DND-41 (cell line): ENCODE results near the gene POU6F2.

ENCODE experiments used
- EZH2 ChIP-seq: IDR thresholded peaks from 3 replicates; pipeline ENCODE4 v1.6.1; 2012; ENCODE audit warnings: borderline replicate concordance, low read depth, mild to moderate bottlenecking, moderate library complexity, low read length, inconsistent platforms; ENCODE audit not compliant: severe bottlenecking
- TF ChIP-seq, protein P1 (sequence below): IDR thresholded peaks from 2 replicates; pipeline ENCODE4 v1.5.1; 2012; ENCODE audit warnings: borderline replicate concordance, low read length, moderate library complexity, mild to moderate bottlenecking; ENCODE audit not compliant: poor library complexity, severe bottlenecking; ENCODE audit errors: extremely low read depth

DNA sequence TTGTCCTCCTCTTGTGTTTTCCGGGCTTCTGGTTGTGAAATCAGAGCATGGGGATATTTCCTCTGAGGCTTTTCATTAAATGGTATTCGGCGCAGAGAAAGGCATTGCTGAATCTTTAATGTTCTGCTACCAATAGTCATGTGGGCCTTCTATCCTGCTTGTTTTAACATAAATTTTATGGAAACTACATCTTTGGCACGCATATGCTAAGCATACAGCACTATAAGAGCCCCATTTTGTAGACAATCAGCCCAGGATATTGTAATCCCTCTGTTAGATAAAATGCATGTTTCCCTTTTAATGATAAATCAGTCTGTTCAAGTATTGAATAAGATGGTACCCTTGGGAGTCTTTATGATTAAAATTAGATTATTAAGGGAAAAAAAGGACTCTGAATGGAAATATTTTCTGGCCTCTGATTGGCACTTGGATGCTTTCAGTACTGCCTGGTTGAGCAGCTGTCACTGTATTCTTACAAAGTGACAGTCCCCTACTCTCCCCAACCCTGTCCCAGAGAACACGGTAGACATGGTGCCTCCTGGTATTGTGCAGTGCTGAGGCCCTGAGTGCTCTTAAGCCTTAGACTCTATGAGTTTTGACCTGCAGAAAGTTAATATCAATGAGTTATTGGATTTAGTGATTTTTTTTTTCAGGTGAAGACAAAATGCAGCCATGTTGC lies 256.3 kb downstream of the POU6F2 start:
- TF ChIP-seq, protein P1, sequence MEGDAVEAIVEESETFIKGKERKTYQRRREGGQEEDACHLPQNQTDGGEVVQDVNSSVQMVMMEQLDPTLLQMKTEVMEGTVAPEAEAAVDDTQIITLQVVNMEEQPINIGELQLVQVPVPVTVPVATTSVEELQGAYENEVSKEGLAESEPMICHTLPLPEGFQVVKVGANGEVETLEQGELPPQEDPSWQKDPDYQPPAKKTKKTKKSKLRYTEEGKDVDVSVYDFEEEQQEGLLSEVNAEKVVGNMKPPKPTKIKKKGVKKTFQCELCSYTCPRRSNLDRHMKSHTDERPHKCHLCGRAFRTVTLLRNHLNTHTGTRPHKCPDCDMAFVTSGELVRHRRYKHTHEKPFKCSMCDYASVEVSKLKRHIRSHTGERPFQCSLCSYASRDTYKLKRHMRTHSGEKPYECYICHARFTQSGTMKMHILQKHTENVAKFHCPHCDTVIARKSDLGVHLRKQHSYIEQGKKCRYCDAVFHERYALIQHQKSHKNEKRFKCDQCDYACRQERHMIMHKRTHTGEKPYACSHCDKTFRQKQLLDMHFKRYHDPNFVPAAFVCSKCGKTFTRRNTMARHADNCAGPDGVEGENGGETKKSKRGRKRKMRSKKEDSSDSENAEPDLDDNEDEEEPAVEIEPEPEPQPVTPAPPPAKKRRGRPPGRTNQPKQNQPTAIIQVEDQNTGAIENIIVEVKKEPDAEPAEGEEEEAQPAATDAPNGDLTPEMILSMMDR, result no peak
- TF ChIP-seq EZH2, result no peak
